Fibroblast of skin of right biceps (primary cell): ENCODE results near the gene CAD.
"Not testable (repeated sequence)": the region's sequence is repeated elsewhere in the genome, so short reads cannot be mapped to it uniquely, and the experiment has no call there.

Experiments
- DNase-seq: peaks from one replicate; pipeline ENCODE4 v3.0.0-alpha.2; 2013

CAD gene

GRCh38 chr2:27261241-27261925, 44.2 kb downstream of the CAD start:
- DNase-seq = no peak

GRCh38 chr2:27261926-27262298, 44.7 kb downstream of the CAD start:
- DNase-seq = no peak

GRCh38 chr2:27262379-27263286, 45.5 kb downstream of the CAD start, which contains the start of gene SLC30A3:
TSS of gene SLC30A3 (minus strand) at chr2:27263047. CDS start at chr2:27262906, 141 bp downstream.
- peak; percentile 22 for DNase-seq

- DNase-seq = no peak
Observed at GRCh38 chr2:27263287-27264252, 46.4 kb downstream of the CAD start.

- no peak for DNase-seq
Observed at GRCh38 chr2:27264253-27264752, 47.1 kb downstream of the CAD start.

- peak; percentile 54 for DNase-seq
Observed at GRCh38 chr2:27264753-27265535, 47.8 kb downstream of the CAD start.

GRCh38 chr2:27265536-27265870, 48.3 kb downstream of the CAD start:
- DNase-seq = no peak

- not testable (repeated sequence) for DNase-seq
Observed at GRCh38 chr2:27268296-27268695, 51.1 kb downstream of the CAD start.

- DNase-seq = no peak
Observed at GRCh38 chr2:27270131-27270530, 53.0 kb downstream of the CAD start.

- no peak for DNase-seq
Observed at GRCh38 chr2:27270670-27271069, 53.5 kb downstream of the CAD start.

GRCh38 chr2:27271631-27272340, 54.6 kb downstream of the CAD start:
- no peak for DNase-seq

- DNase-seq = not testable (repeated sequence)
Observed at GRCh38 chr2:27272537-27273522, 55.7 kb downstream of the CAD start.

GRCh38 chr2:27275211-27276150, 58.3 kb downstream of the CAD start, which contains the start of gene DNAJC5G:
TSS of gene DNAJC5G (plus strand) at chr2:27275433. CDS start at chr2:27276729, 1,296 bp downstream.
- DNase-seq = no peak

- no peak for DNase-seq
Observed at GRCh38 chr2:27278010-27278409, 60.8 kb downstream of the CAD start.

GRCh38 chr2:27280826-27281225, 63.7 kb downstream of the CAD start:
- no peak for DNase-seq

- DNase-seq = no peak
Observed at GRCh38 chr2:27281442-27281841, 64.3 kb downstream of the CAD start.

GRCh38 chr2:27281855-27282559, 64.8 kb downstream of the CAD start, which contains the start of gene TRIM54:
TSS of gene TRIM54 (plus strand) at chr2:27282429. CDS start at chr2:27282732, 303 bp downstream.
- no peak for DNase-seq

- DNase-seq = no peak
Observed at GRCh38 chr2:27282892-27283291, 65.7 kb downstream of the CAD start.
